MM.1S (cell line): ENCODE measurements around the gene CCDC159.
A peak's percentile ranks its signal among the peaks of the same experiment; 100 is the strongest.

ENCODE experiments used
- DNase-seq: peaks from one replicate; pipeline ENCODE4 v3.0.0-alpha.2; 2015
- H2AFZ ChIP-seq: fragments of 300-600 bp; sonication (generic); 2 replicates; pipeline ENCODE4 v1.6.0; 2016; ENCODE audit warnings: antibody characterized with exemption, low read length
- H3F3A ChIP-seq: fragments of 300-600 bp; sonication (generic); 2 replicates; pipeline ENCODE4 v1.6.1; 2016; ENCODE audit warnings: mild to moderate bottlenecking, antibody characterized with exemption, low read length, moderate library complexity, mixed read lengths; ENCODE audit not compliant: insufficient read depth
- H3K27ac ChIP-seq: fragments of 300-600 bp; sonication (generic); 2 replicates; pipeline ENCODE4 v1.5.1; 2016; ENCODE audit warnings: mild to moderate bottlenecking, low read length
- H3K27me3 ChIP-seq: fragments of 300-600 bp; sonication (generic); replicated peaks from 2 replicates; pipeline ENCODE4 v1.6.0; 2016; ENCODE audit warnings: low read length; ENCODE audit not compliant: insufficient read depth
- H3K36me3 ChIP-seq: fragments of 300-600 bp; sonication (generic); replicated peaks from 2 replicates; pipeline ENCODE4 v1.6.1; 2016; ENCODE audit warnings: mild to moderate bottlenecking, low read length, mixed read lengths; ENCODE audit not compliant: insufficient read depth
- H3K4me1 ChIP-seq: fragments of 300-600 bp; sonication (generic); 2 replicates; pipeline ENCODE4 v1.6.1; 2016; ENCODE audit warnings: low read length, mixed read lengths
- H3K4me2 ChIP-seq: fragments of 300-600 bp; sonication (generic); 2 replicates; pipeline ENCODE4 v1.6.0; 2016; ENCODE audit warnings: low read depth, low read length
- H3K4me3 ChIP-seq: fragments of 300-600 bp; sonication (generic); 2 replicates; pipeline ENCODE4 v1.5.1; 2016; ENCODE audit warnings: low read length, mixed read lengths
- H3K79me2 ChIP-seq: fragments of 300-600 bp; sonication (generic); 2 replicates; pipeline ENCODE4 v1.6.1; 2016; ENCODE audit warnings: mixed run types, low read length, mixed read lengths
- H3K9ac ChIP-seq: fragments of 300-600 bp; sonication (generic); 2 replicates; pipeline ENCODE4 v1.6.1; 2016; ENCODE audit warnings: low read length, mixed read lengths
- H3K9me2 ChIP-seq: fragments of 300-600 bp; sonication (generic); replicated peaks from 2 replicates; pipeline ENCODE4 v1.6.1; 2016; ENCODE audit warnings: mild to moderate bottlenecking, low read length, mixed read lengths; ENCODE audit not compliant: insufficient read depth
- H3K9me3 ChIP-seq: fragments of 300-600 bp; sonication (generic); replicated peaks from 2 replicates; pipeline ENCODE4 v1.6.1; 2016; ENCODE audit warnings: mild to moderate bottlenecking, low read length, mixed read lengths; ENCODE audit not compliant: insufficient read depth
- H4K20me1 ChIP-seq: fragments of 300-600 bp; sonication (generic); 2 replicates; pipeline ENCODE4 v1.6.1; 2016; ENCODE audit warnings: mild to moderate bottlenecking, low read length, moderate library complexity, mixed read lengths; ENCODE audit not compliant: insufficient read depth
- EZH2 ChIP-seq: fragments of 300-600 bp; sonication (generic); optimal IDR thresholded peaks from 2 replicates; pipeline ENCODE3; 2017; ENCODE audit warnings: low read depth, mild to moderate bottlenecking, antibody characterized with exemption, low read length, mixed read lengths
- EZH2phosphoT487 ChIP-seq: fragments of 300-600 bp; sonication (generic); IDR thresholded peaks from 2 replicates; pipeline ENCODE4 v1.6.1; 2018; ENCODE audit warnings: antibody characterized with exemption, low read length
- TF ChIP-seq, protein P1 (sequence below): fragments of 300-600 bp; sonication (generic); IDR thresholded peaks from 2 replicates; pipeline ENCODE4 v1.5.1; 2016; ENCODE audit warnings: antibody characterized with exemption, low read length, mixed read lengths

Gene CCDC159

DNA sequence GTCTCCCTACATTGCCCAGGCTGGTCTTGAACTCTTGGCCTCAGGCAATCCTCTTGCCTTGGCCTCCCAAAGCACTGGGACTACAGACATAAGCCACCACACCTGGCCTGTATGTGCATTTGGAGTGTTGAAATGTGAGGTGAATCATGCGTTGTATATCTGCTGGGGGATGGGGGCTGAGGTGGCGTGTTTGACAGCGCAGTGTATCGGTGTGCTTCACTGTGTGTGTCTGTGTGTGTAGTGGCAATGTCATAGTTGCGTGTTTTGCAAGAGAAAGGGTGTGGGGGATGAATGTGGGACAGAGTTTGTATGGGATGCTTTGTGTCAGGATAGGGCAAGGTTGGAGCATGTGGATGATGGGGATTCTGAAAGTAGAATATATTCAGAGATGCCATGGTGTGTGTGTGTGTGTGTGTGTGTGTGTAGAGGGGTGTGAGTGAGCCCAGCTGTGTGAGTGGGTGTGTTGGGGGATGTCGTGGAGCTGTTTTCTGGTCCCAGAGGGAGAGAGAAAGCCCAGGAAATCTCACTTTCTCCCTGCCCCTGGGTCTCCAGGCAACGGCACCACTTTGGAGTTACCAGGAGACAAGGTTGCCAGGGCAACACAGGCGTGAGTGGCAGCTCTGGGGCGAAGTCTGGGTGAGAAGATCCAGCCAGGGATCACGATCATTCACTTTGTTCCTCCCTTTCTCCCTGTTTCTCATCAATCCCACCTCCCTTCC, 27.0 kb downstream of the CCDC159 start:
- Histone ChIP-seq H3K4me1 (peaks cover 19% of the 10 kb centered on the region), H3K4me3 (peak overlapping the region; percentile 84; the same call in 1 of the 2 replicates), H3K9me2 (no peaks in the 10 kb centered on the region)

DNA sequence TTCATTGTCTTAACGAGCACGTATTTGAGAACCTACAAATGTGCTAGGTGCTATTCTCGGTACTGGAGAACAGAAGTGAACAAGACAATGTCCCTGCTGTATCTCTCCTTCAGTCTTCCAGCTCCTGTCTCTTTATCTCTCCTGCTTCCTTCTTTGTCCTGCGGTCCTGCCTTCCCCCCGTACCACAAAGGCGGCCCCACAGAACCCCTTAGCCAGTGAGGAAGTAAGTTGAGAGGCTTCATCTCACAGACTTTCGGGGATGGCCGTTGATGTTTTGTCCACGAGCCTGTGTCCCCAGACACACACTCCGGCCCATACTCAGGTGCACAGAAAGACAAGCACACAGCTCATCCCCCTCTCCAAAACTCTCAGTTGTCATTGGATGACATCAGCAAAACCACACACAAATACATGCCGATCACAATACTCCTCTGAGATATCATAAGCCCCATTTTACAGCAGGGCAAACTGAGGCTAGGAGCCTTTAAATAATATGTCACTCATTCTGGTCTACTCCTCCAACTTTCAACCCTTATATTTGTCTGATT, 27.6 kb downstream of the CCDC159 start:
- no peak for DNase-seq

More for the DNA sequence above, 27.0 kb downstream of the CCDC159 start:
- DNase-seq: no peak
- TF ChIP-seq EZH2 (no peak), EZH2phosphoT487 (no peak)
- TF ChIP-seq, protein P1, sequence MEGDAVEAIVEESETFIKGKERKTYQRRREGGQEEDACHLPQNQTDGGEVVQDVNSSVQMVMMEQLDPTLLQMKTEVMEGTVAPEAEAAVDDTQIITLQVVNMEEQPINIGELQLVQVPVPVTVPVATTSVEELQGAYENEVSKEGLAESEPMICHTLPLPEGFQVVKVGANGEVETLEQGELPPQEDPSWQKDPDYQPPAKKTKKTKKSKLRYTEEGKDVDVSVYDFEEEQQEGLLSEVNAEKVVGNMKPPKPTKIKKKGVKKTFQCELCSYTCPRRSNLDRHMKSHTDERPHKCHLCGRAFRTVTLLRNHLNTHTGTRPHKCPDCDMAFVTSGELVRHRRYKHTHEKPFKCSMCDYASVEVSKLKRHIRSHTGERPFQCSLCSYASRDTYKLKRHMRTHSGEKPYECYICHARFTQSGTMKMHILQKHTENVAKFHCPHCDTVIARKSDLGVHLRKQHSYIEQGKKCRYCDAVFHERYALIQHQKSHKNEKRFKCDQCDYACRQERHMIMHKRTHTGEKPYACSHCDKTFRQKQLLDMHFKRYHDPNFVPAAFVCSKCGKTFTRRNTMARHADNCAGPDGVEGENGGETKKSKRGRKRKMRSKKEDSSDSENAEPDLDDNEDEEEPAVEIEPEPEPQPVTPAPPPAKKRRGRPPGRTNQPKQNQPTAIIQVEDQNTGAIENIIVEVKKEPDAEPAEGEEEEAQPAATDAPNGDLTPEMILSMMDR: no peak
- Histone ChIP-seq H3K9me3 (no peaks in the 10 kb centered on the region), H3K27ac (no peak overlapping the region), H3K4me2 (peak overlapping the region; percentile 94), H3K27me3 (no peaks in the 10 kb centered on the region), H3K79me2 (peaks cover 12% of the 10 kb centered on the region), H2AFZ (no peak overlapping the region), H3K36me3 (no peaks in the 10 kb centered on the region), H3K9ac (no peak overlapping the region), H4K20me1 (no peaks in the 10 kb centered on the region), H3F3A (no peaks in the 10 kb centered on the region)

DNA sequence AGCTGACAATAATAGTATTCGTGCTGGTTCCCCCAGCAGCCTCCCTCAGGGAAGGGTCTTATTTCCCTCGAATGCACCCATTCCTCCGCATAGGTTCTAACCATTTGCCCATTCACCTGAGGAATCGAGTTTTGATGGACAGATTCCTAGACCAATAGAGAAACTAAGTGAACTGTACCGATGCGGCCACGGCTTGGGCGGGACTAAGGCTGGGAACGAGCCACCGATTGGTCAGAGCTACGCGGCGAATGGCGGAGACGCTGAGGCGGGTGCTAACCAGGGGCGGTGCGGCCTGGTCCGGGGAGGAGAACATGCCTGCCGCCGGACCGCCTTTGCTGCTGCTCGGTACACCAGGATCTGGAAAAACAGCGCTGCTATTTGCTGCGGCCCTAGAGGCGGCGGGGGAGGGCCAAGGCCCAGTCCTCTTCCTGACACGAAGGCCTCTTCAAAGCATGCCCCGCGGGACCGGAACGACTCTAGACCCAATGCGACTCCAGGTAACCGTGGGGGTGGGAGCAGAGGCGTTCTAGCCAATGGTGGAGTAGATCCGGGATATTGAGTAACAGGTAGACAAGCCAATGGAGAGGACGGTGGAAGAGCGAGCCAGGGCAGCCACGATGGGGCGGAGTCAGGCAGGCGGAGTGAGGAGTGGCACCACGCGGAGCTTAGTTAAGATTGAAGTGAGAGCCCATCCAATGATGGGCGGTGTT, 28.3 kb downstream of the CCDC159 start, which contains the start of gene SWSAP1:
Gene SWSAP1, plus strand, starts transcription at position 234 of the 710 bp plus-strand sequence. Its CDS starts 15 bp downstream, at position 249.
- peak within 1 kb of the TSS; percentile 84 for H3K4me3 ChIP-seq
- H4K20me1 ChIP-seq: no peaks in the 10 kb centered on the region
- H3K27ac ChIP-seq: peak within 1 kb of the TSS; percentile 76
- DNase-seq: peak; percentile 99
- no peaks in the 10 kb centered on the region for H3K27me3 ChIP-seq
- peak within 1 kb of the TSS; percentile 94 for H3K4me2 ChIP-seq
- TF ChIP-seq EZH2 (no peak), EZH2phosphoT487 (no peak)
- TF ChIP-seq, protein P1: no peak
- H3K4me1 ChIP-seq: peaks cover 19% of the 10 kb centered on the region
- peaks cover 12% of the 10 kb centered on the region for H3K79me2 ChIP-seq
- H2AFZ ChIP-seq: peak within 1 kb of the TSS; percentile 80
- no peaks in the 10 kb centered on the region for H3K9me3 ChIP-seq
- H3K9ac ChIP-seq: peak within 1 kb of the TSS; percentile 91
- H3K9me2 ChIP-seq: no peaks in the 10 kb centered on the region
- no peaks in the 10 kb centered on the region for H3K36me3 ChIP-seq
- no peaks in the 10 kb centered on the region for H3F3A ChIP-seq

More for the DNA sequence above, 27.6 kb downstream of the CCDC159 start:
- no peaks in the 10 kb centered on the region for H3K36me3 ChIP-seq
- H4K20me1 ChIP-seq: no peaks in the 10 kb centered on the region
- H3K27ac ChIP-seq: no peak overlapping the region; the same call in 1 of the 2 replicates
- H3K4me2 ChIP-seq: peak overlapping the region; percentile 94
- H3K4me3 ChIP-seq: peak overlapping the region; percentile 84
- H3K9me2 ChIP-seq: no peaks in the 10 kb centered on the region
- H3K4me1 ChIP-seq: peaks cover 19% of the 10 kb centered on the region
- H3K27me3 ChIP-seq: no peaks in the 10 kb centered on the region
- peak overlapping the region; percentile 91; the same call in 1 of the 2 replicates for H3K9ac ChIP-seq
- TF ChIP-seq EZH2: no peak
- TF ChIP-seq, protein P1: no peak
- H3F3A ChIP-seq: no peaks in the 10 kb centered on the region
- H3K9me3 ChIP-seq: no peaks in the 10 kb centered on the region
- peaks cover 12% of the 10 kb centered on the region for H3K79me2 ChIP-seq
- peak overlapping the region; percentile 80 for H2AFZ ChIP-seq
